ENCODE results near the gene ATXN10.
A peak's percentile ranks its signal among the peaks of the same experiment; 100 is the strongest.

ATXN10 gene

GRCh38 chr22:45707605-45708004 is 36.0 kb downstream of the ATXN10 start:
- Histone ChIP-seq H3K4me2 (ENCODE audit: low read depth, low read length, poor library complexity, severe bottlenecking) (no peak overlapping the region), H3K4me3 (ENCODE audit: low read length, poor library complexity, severe bottlenecking) (no peak overlapping the region), H3F3A (ENCODE audit: low read depth) (no peaks in the 10 kb centered on the region), H2AFZ (ENCODE audit: low read length) (no peak overlapping the region), H3K4me1 (ENCODE audit: insufficient read depth, low read length, poor library complexity, severe bottlenecking) (peaks cover 12% of the 10 kb centered on the region), H3K9me2 (replicated peaks; ENCODE audit: low read depth, low read length) (no peaks in the 10 kb centered on the region), H3K27me3 (ENCODE audit: insufficient read depth, low read length, poor library complexity, severe bottlenecking) (no peaks in the 10 kb centered on the region), H3K36me3 (ENCODE audit: insufficient read depth, low read length) (peaks cover 86% of the 10 kb centered on the region), H4K20me1 (ENCODE audit: insufficient read depth, low read length, poor library complexity, severe bottlenecking) (peaks cover 26% of the 10 kb centered on the region), H3K79me2 (ENCODE audit: insufficient read depth, low read length) (peaks cover 48% of the 10 kb centered on the region), H3K9ac (ENCODE audit: low read depth, low read length, poor library complexity, severe bottlenecking) (no peak overlapping the region), H3K9me3 (ENCODE audit: insufficient read depth, low read depth, low read length) (no peaks in the 10 kb centered on the region)
- TF ChIP-seq CTCF (conservative IDR thresholded peaks at IDR 0.05; ENCODE audit: low read length) (no peak), EZH2phosphoT487 (IDR thresholded peaks at IDR 0.05; ENCODE audit: borderline replicate concordance) (no peak)

- Histone ChIP-seq H3K9me2 (replicated peaks; ENCODE audit: low read depth, low read length) (no peaks in the 10 kb centered on the region), H3K4me3 (ENCODE audit: low read length, poor library complexity, severe bottlenecking) (no peak overlapping the region), H3K9me3 (ENCODE audit: insufficient read depth, low read depth, low read length) (no peaks in the 10 kb centered on the region), H2AFZ (ENCODE audit: low read length) (no peak overlapping the region), H3K36me3 (ENCODE audit: insufficient read depth, low read length) (peaks cover 86% of the 10 kb centered on the region), H3K4me1 (ENCODE audit: insufficient read depth, low read length, poor library complexity, severe bottlenecking) (peaks cover 12% of the 10 kb centered on the region), H3F3A (ENCODE audit: low read depth) (no peaks in the 10 kb centered on the region), H3K9ac (ENCODE audit: low read depth, low read length, poor library complexity, severe bottlenecking) (no peak overlapping the region), H3K27me3 (ENCODE audit: insufficient read depth, low read length, poor library complexity, severe bottlenecking) (no peaks in the 10 kb centered on the region), H3K79me2 (ENCODE audit: insufficient read depth, low read length) (peaks cover 48% of the 10 kb centered on the region), H4K20me1 (ENCODE audit: insufficient read depth, low read length, poor library complexity, severe bottlenecking) (peaks cover 26% of the 10 kb centered on the region), H3K4me2 (ENCODE audit: low read depth, low read length, poor library complexity, severe bottlenecking) (no peak overlapping the region)
- TF ChIP-seq EZH2phosphoT487 (IDR thresholded peaks at IDR 0.05; ENCODE audit: borderline replicate concordance) (no peak), CTCF (conservative IDR thresholded peaks at IDR 0.05; ENCODE audit: low read length) (no peak)
These were observed 36.5 kb downstream of the ATXN10 start for GRCh38 chr22:45708145-45708544.

- TF ChIP-seq CTCF (conservative IDR thresholded peaks at IDR 0.05; ENCODE audit: low read length) (no peak), EZH2phosphoT487 (IDR thresholded peaks at IDR 0.05; ENCODE audit: borderline replicate concordance) (no peak)
- peaks cover 29% of the 10 kb centered on the region for H4K20me1 ChIP-seq (ENCODE audit: insufficient read depth, low read length, poor library complexity, severe bottlenecking)
- H3K4me2 ChIP-seq (ENCODE audit: low read depth, low read length, poor library complexity, severe bottlenecking), result peak overlapping the region; percentile 26
- no peaks in the 10 kb centered on the region for H3K9me3 ChIP-seq (ENCODE audit: insufficient read depth, low read depth, low read length)
- H2AFZ ChIP-seq (ENCODE audit: low read length), result no peak overlapping the region
- no peak overlapping the region for H3K4me3 ChIP-seq (ENCODE audit: low read length, poor library complexity, severe bottlenecking)
- no peaks in the 10 kb centered on the region for H3K27me3 ChIP-seq (ENCODE audit: insufficient read depth, low read length, poor library complexity, severe bottlenecking)
- no peak overlapping the region for H3K9ac ChIP-seq (ENCODE audit: low read depth, low read length, poor library complexity, severe bottlenecking)
- no peaks in the 10 kb centered on the region for H3K9me2 ChIP-seq (replicated peaks; ENCODE audit: low read depth, low read length)
- peaks cover 54% of the 10 kb centered on the region for H3K79me2 ChIP-seq (ENCODE audit: insufficient read depth, low read length)
- H3F3A ChIP-seq (ENCODE audit: low read depth), result no peaks in the 10 kb centered on the region
- peaks cover 12% of the 10 kb centered on the region for H3K4me1 ChIP-seq (ENCODE audit: insufficient read depth, low read length, poor library complexity, severe bottlenecking)
- peaks cover 85% of the 10 kb centered on the region; the same call in 1 of the 2 replicates for H3K36me3 ChIP-seq (ENCODE audit: insufficient read depth, low read length)
These were observed 37.6 kb downstream of the ATXN10 start for GRCh38 chr22:45709060-45709739.
